ENCODE results near the gene C1orf159. TPM values are rescaled to one million over a fixed set of nuclear protein-coding genes. Genes with fewer than 3 reads are reported as not detected.
A peak's percentile ranks its signal among the peaks of the same experiment; 100 is the strongest.

The C1orf159 gene
- total and polyA plus RNA-seq, 9 of the 15 experiments (the other 6 are each of a cell fraction or from before 2014, with no cell fraction given) = 0.28 to 54.9 (median 10.6) TPM

DNA sequence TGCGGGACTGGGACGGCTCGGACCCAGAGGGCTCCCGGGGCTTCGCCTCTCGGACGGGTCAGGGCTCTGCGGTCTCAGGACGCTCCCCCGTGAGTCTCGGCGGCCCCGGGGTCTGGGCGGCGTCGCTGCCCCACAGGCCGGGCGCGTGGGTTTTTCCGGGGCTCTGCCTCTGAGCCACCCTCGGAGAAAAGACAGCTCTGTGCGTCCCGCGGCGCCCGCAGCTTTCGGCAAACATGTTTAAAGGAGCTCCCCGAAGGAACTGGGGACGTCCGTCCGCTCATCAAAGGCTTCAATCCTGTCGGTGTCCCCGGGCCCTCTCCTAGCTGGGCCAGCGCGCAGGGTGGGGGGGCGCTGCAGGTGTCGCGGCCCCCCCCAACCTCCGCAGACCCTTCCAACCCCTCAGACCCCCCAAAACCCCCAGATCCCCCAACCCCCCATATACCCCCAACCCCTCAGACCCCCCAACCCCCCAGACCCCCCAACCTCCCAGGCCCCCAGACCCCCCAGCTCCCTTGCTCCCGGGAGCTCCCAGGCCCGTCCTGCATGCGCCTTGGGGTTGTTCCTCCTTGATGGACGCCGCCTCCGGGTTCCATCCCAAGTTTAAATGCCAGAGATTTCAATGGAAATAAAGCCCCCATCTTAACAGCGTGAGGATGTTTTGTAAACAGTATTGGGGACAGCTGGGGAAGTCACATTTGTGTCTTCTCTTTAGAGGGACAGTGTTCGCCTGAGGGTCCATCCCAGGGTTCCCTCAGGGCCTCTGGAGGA is 996 bp upstream of the C1orf159 start (continued):
- peak; percentile 99 for TF ChIP-seq HNRNPK (IDR thresholded peaks at IDR 0.05; ENCODE audit: low read depth, low read length, poor library complexity, severe bottlenecking)
- TF ChIP-seq NFRKB (IDR thresholded peaks at IDR 0.05; ENCODE audit: low read depth) = no peak
- TF ChIP-seq KLF16 (IDR thresholded peaks at IDR 0.05) = no peak
- TF ChIP-seq, protein P1, sequence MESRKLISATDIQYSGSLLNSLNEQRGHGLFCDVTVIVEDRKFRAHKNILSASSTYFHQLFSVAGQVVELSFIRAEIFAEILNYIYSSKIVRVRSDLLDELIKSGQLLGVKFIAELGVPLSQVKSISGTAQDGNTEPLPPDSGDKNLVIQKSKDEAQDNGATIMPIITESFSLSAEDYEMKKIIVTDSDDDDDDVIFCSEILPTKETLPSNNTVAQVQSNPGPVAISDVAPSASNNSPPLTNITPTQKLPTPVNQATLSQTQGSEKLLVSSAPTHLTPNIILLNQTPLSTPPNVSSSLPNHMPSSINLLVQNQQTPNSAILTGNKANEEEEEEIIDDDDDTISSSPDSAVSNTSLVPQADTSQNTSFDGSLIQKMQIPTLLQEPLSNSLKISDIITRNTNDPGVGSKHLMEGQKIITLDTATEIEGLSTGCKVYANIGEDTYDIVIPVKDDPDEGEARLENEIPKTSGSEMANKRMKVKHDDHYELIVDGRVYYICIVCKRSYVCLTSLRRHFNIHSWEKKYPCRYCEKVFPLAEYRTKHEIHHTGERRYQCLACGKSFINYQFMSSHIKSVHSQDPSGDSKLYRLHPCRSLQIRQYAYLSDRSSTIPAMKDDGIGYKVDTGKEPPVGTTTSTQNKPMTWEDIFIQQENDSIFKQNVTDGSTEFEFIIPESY (CRISPR knock-in tag; IDR thresholded peaks at IDR 0.05) = no peak
- no peak for TF ChIP-seq RBM25 (IDR thresholded peaks at IDR 0.05; ENCODE audit: low read depth, low read length, severe bottlenecking)
- TF ChIP-seq HDAC1 (IDR thresholded peaks at IDR 0.05) = no peak
- TF ChIP-seq MBD2 (IDR thresholded peaks at IDR 0.05; ENCODE audit: borderline replicate concordance, low read depth) = no peak
- no peak for TF ChIP-seq ARHGAP35 (IDR thresholded peaks at IDR 0.05; ENCODE audit: partially characterized antibody)
- TF ChIP-seq TAF1 (IDR thresholded peaks at IDR 0.05; ENCODE audit: control insufficient read depth, extremely low read depth, insufficient read depth, low read length, severe bottlenecking) = no peak
- TF ChIP-seq KHSRP (IDR thresholded peaks at IDR 0.05) = no peak
- 0 out of 2 replicates have a peak, but pooled peaks have one; percentile 43 for TF ChIP-seq ZSCAN29 (IDR thresholded peaks at IDR 0.05)
- no peak for TF ChIP-seq ZNF146 (CRISPR knock-in tag; IDR thresholded peaks at IDR 0.05; ENCODE audit: unreplicated experiment)
- no peak for TF ChIP-seq LCOR (CRISPR knock-in tag; IDR thresholded peaks at IDR 0.05)
- TF ChIP-seq ZNF408 (CRISPR knock-in tag; IDR thresholded peaks at IDR 0.05; ENCODE audit: low read depth) = no peak
- no peak for TF ChIP-seq TFAM (CRISPR knock-in tag; conservative IDR thresholded peaks at IDR 0.05)
- TF ChIP-seq ZNF232 (CRISPR knock-in tag; IDR thresholded peaks at IDR 0.05) = no peak
- no peak for TF ChIP-seq ESRRA (IDR thresholded peaks at IDR 0.05; ENCODE audit: borderline replicate concordance, low read depth)
- TF ChIP-seq HEY1 (CRISPR knock-in tag; IDR thresholded peaks at IDR 0.05; ENCODE audit: borderline replicate concordance) = no peak
- no peak for TF ChIP-seq BDP1 (IDR thresholded peaks at IDR 0.05; ENCODE audit: insufficient read depth, insufficient read length)
- TF ChIP-seq ZEB2 (IDR thresholded peaks at IDR 0.05) = no peak
- TF ChIP-seq HDAC6 (IDR thresholded peaks at IDR 0.05; ENCODE audit: low read depth, low read length) = no peak
- no peak for TF ChIP-seq CBX2 (IDR thresholded peaks at IDR 0.05; ENCODE audit: insufficient read depth, low read length, poor library complexity, severe bottlenecking)
- TF ChIP-seq RBM22 (IDR thresholded peaks at IDR 0.05; ENCODE audit: low read depth, low read length, poor library complexity, severe bottlenecking) = no peak
- no peak for TF ChIP-seq ZNF24 (IDR thresholded peaks at IDR 0.05)
- TF ChIP-seq ZNF668 (CRISPR knock-in tag; IDR thresholded peaks at IDR 0.05) = no peak
- no peak for TF ChIP-seq ZNF695 (CRISPR knock-in tag; IDR thresholded peaks at IDR 0.05)
- TF ChIP-seq SMC3 (conservative IDR thresholded peaks at IDR 0.05; ENCODE audit: insufficient read depth, low read depth, low read length) = 0 out of 2 replicates have a peak, but pooled peaks have one; percentile 7
- TF ChIP-seq ZC3H4 (CRISPR knock-in tag; IDR thresholded peaks at IDR 0.05; ENCODE audit: borderline replicate concordance) = no peak
- TF ChIP-seq KDM1A (IDR thresholded peaks at IDR 0.05) = no peak
- TF ChIP-seq CC2D1A (IDR thresholded peaks at IDR 0.05) = no peak
- peak; percentile 33 for TF ChIP-seq ETS2 (tag; IDR thresholded peaks at IDR 0.05; ENCODE audit: borderline replicate concordance, poor library complexity, severe bottlenecking)
